Activated T-helper 1 cell treated with Interleukin-2 at 50 U/mL for 16 hours (primary cell): ENCODE results near the gene FCN2.
"Not testable (repeated sequence)": the region's sequence is repeated elsewhere in the genome, so short reads cannot be mapped to it uniquely, and the experiment has no call there.

Source experiments
- DNase-seq: peaks from one replicate; pipeline ENCODE4 v3.0.0-alpha.2; 2020; ENCODE audit warnings: low read depth

Gene FCN2

GRCh38 chr9:134847752-134848432 is 32.7 kb upstream of the FCN2 start:
- DNase-seq = no peak

- DNase-seq = no peak
Measured at GRCh38 chr9:134848504-134848903, 32.1 kb upstream of the FCN2 start.

DNA sequence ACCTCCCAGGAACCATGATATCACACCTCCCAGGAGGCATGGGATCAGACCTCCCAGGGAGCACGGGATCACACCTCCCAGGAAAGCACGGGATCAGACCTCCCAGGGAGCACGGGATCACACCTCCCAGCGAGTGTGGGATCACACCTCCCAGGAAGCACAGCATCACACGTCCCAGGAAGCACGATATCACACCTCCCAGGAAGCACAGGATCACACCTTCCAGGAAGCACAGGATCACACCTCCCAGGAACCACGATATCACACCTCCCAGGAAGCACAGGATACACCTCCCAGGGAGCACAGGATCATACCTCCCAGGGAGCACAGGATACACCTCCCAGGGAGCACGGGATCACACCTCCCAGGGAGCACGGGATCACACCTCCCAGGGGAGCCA is 30.0 kb upstream of the FCN2 start:
- no peak for DNase-seq

- DNase-seq = no peak
Measured at GRCh38 chr9:134851020-134851419, 29.6 kb upstream of the FCN2 start.

DNA sequence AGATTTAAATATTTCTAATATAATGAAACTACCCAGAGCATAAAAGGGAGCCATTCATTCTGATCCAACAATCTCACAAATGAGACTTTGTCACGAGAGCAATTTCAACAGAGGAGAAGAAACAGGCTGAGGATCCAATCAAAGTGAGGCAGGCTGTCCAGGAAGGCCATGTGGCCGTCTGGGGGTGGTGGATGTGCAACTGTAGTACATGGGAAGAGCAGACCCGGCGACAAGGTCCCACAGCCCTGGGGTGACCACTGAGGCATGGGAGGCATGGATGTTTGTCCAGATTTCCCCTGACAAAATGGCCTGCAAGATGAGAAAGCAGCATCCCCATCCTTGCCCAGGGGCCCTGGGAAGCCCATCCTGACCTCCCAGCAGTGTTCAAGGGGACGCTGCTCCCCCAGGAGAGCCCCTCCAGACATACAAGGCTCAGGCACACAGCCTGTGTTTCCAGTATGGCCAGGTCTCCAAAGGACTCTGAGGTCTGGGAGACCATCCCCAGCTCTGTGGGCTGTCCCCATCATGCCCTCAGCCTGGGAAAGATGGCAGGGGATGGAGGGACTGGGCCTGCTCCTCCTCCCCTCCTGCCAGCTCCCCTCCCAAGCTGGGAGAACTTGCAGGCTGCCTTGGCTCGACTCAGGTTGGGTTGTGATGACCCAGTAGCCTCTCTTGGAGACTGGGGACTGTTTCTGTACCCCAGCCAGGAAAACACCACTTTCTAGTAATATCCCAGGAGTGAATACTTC is 27.5 kb upstream of the FCN2 start:
- DNase-seq = no peak

DNA sequence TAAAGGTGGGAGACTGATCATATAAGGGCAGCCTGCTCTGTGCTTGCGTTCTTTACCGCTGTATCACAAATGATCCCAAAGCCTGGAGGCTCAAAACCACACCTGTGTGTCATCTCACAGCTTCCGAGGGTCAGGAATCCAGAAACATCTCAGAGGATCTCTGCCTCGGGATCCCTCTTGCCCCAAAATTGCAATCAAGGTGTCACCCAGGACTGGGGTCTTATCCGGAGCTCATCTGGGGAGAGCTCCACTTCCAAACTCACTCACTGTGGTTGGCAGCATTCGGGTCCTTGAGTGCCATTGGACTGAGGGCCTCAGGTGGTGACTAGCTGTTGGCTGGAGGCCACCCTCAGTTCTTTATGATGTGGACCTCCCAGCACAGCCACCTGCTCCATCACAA is 26.7 kb upstream of the FCN2 start:
- DNase-seq = no peak

GRCh38 chr9:134854541-134854981 is 26.0 kb upstream of the FCN2 start:
- no peak for DNase-seq

- no peak for DNase-seq
Measured at GRCh38 chr9:134855231-134855899, 25.2 kb upstream of the FCN2 start.

DNA sequence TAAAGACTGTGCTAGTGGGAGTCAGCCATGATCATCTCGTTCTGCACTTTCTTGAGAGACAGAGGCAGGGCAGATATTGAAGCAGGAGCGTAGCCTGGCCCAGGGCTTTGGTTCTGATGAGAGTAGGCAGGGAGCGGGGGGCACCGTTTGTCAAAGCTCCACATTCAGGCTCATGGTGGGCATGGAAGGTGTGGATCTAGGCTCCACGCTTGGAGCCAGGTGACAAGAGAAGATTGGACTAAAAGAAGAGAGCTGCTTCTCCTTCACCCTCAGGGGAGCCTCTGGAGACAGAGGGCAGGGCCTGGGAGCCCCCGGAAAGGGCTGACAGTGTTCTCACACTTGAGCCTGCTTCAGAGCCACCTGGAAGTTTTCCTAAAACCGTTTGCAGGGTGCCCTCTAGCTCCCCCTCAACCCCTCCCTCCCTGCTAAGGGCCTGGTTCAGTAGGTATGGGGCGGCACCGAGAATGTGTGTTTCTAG is 24.7 kb upstream of the FCN2 start:
- no peak for DNase-seq

DNA sequence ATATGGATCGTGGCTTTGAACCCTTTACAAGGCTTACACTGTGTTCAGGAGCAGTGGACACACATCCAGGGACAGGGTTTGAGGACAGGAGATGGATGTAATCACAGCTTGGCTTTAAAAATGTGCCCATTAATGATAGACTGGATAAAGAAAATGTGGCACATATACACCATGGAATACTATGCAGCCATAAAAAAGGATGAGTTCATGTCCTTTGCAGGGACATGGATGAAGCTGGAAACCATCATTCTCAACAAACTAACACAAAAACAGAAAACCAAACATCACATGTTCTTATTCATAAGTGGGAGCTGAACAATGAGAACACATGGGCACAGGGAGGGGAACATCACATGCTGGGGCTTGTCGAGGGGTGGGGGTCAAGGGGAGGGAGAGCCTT is 23.2 kb upstream of the FCN2 start:
- not testable (repeated sequence) for DNase-seq

GRCh38 chr9:134858051-134858841 is 22.4 kb upstream of the FCN2 start:
- no peak for DNase-seq

DNA sequence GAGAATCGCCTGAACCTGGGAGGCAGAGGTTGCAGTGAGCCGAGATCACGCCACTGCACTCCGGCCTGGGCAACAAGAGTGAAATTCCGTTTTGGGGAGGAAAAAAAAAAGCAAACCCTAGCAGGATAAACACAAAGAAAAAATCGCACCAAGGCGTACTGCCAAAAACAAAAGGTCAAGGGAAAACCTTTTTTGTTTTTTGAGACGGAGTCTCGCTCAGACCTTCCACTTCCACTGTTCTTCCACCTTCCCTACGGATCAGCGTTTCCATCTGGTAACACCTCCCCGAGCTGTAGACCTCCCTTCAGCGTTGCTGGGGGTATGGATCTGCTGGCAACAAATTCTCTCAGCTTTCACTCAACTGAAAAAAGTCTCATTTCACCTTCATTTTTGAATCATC is 20.1 kb upstream of the FCN2 start:
- no peak for DNase-seq

DNA sequence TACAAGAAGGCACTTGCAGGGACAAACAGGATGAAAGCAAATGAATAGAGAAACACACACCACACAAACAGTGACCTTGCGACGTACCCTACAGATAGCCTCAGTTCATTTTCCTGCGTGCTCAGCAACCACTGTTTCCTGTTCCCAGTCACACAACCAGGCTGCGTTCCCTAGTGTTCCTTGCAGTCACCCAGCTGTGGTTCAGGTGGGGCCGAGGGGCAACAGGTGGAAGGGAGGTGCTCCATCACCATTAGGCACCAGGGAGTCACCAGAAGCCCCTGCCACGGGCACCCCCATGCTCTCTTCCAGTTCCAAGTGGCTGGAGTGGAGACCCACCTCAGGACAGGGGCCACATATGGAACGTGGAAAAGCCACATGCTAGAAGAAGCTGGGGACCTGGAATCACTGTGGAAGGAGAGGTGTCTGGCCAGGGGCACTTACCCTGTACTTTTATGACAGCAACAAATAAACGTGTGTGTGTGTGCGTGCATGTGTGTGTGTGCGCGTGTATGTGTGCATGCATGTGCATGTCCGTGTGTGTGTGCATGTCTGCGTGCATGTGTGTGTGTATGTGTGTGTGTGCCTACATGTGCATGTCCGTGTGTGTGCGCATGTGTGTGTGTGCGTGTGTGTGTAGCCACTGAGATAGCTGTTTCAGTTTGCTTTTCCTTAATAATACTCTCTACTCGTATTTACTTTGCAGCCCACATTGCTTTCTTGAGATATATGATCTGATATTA is 18.8 kb upstream of the FCN2 start:
- DNase-seq = no peak

- no peak for DNase-seq
Measured at GRCh38 chr9:134863306-134863902, 17.2 kb upstream of the FCN2 start.

DNA sequence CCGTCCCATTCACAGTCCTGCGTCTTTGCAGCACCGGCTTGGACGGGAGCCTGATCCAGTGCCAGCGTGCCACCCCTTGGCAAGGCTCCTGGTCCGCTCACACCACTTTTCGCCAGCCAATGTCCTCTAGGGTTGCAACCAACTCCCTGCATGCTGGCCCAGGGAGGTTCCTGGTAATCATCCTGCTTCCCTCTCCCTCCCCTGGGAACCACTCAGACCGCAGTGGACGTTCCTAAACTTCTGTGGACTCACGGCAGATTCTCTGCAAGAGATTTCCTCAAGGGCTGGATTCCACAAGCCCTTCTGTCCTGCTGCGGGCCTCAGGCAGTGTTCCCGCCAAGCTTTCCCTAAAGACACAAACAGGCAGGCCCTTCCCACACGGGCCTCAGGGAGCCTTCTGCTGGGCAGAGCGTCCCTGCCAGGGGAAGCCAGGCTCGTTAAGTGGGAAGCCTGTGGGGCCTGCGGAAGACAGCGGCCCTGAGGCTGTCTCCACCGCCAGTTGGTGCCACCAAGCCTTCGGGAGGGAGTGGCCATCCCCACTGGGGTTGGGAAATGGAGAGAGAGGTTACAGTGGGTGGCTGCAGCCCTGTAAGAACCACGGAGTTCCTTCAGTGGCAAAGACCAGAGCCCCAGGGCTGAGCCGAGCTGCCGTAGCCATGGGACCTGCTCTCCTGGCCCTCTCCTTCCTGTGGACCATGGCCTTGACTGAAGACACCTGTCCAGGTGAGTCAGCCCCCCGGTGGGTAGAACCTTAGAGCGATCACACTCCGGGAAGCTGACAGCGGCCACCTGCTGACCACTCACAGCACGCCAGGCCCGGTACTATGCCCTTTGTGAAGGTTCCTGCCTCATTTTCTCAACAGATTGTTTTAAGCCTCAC is 16.4 kb upstream of the FCN2 start:
- no peak for DNase-seq

DNA sequence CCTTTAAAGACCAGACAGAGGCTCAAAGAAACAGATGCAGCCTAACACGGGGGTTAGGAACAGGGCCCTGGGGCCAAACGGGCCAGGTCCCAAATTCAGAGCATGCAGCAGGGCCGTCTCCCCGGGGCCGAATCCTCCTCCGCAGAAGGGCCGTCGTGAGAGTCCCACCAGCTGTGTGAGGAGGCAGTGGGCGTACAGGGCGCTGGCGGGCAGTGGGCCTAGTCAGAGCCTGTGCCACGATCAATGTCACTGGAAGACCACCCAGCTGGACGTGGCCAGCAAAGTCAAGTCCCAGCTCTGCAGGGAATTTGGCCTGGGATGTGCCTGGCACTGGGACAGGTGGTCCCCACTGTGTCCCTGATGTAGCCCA is 15.8 kb upstream of the FCN2 start:
- no peak for DNase-seq

GRCh38 chr9:134867917-134868750 is 12.5 kb upstream of the FCN2 start:
- DNase-seq = no peak

DNA sequence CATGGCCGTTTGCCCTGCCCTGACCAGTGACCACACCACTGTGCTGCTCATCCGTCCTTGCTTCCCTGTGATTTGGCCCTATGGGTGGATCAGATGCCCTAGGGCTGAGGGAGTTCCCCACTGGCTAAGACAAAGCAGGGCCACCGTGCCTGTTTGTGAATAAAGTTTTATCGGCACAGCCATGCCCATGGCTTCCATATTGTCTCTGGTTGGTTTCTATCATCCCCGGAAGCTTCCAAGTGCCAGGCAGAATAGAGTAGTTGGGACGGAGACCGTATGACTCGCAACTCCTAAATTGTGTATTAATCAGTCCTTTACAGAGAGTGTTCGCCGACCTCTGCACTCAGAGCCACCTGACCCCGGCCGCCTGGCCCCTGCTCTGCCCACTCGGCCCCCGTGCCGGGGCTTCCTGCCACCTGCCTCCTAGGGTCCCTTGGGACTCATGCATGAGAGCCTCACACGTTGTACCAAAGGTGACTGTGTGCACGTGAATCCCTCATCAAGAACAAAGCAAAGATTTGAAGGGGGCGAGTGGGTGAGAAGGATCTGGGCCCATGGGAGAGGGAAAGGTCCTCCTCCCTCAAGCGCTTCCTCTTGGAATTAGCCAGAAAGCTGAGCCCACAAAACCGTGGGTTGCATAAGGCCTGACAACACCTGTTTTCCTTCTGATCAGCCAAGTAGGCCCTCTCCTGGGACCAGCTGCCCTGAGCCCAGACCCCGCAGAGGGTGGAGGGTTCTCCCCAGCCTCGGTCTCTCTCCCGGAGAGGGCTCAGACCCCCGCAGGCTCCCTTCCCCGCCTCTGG is 11.7 kb upstream of the FCN2 start:
- DNase-seq = no peak
